Ramos (cell line): ENCODE measurements around the gene BEX3.

Experiments
- in situ Hi-C: fragments of 300-500 bp; cut with MboI; formaldehyde crosslinking; loops from one replicate; pipeline ENCODE4 v1.14.3; 2022; ENCODE audit warnings: low sequenced_read_pairs; ENCODE audit not compliant: unreplicated experiment

BEX3 gene

DNA sequence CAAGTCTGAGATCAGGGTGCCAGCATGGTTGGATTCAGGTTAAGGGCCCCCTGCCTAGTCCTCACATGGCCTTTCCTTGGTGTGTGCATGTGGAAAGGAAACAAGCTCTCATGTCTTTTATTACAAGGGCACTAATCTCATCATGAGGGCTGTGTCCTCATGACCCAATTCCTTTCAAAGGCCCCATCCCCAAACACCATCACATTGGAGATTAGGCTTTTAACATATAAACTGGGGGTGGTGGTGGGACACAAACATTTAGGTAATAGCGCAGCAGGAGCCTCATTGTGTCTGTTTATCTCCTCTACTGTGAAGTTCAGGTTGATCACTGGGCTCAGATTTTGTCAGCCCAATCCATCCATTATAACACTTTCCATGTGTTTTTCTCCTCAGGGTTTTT, 41.0 kb downstream of the BEX3 start:
- in situ Hi-C loops: no loop called here

DNA sequence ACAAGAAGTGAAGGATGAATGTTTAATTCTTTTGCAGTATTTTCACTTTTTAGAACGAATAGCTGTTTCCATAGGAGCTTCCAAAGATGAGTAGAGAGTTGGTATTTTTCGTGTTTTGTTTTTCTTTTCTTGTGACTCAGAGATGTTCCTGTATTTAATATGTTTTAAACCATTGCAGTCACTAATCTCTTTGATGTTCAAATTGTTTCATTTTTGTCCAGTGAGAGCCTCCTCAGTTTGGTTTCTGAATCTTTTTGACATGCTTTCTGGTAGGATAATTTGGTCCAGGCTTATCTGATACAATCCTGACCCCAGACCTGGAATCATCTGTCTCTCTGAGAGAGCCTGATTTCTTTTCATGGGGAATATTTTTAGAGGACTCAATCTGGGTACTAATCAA, 41.6 kb downstream of the BEX3 start:
- in situ Hi-C loops: no loop called here

DNA sequence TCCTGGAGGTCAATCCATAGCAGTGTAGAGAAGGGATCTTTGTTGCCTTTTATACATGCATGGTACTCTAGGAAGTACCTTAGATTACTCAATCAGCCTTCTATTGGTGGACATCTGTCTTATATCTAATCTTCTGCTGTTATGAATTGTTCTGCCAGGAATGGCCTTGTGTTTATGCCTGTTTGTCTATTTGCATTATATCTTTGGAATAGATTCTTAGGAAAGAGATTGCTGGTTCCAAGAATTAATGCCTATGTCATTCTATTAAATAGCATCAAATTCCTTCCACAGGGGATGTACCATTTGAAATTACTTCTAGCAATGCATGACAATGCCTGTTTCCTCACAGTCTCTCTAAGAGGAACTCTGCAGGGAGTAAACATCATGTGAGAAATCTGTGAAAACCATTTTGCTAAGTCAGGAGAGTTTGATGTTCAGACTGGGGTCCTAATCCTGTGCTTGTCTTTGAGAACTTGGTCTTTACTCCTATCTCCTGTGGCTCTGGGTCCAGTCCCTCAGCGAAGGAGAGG, 42.5 kb downstream of the BEX3 start:
- in situ Hi-C loops: no loop called here

DNA sequence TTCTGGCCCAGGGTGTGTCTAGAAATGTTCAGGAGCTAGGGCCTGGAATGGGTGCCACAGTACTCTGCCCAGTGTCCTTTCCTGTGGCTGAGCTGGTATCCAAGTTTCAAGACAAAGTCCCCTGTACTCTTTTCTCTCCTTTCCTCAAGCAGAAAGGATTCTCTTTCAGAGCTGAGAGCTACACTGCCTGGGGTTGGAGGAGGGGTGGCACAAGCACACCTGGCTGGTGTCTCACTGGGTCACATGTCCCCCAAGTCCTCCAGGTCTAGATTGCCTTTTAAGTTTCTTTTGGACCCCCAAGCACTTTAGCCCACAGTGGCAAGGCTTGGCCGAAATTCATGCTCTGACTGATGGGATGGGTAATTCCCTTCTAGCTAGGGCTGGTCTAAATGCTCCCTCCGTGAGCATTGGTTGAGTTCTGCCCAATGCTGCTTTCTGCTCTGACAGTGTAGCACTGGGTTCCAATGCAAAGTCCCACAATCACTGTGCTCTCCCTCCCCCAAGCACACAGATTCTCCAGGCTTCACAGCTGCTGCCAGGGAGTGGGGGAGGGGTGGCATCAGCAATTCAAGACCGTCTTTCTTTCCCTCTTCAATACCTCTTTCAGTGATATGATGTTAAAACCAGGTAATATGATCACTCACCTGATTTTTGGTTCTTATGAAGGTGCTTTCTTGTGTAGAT, 47.8 kb downstream of the BEX3 start:
- in situ Hi-C loops: no loop called here
